ENCODE data around the gene FAAP20.

- no peak for TF ChIP-seq SMAD3 (CRISPR knock-in tag; IDR thresholded peaks at IDR 0.05; ENCODE audit: borderline replicate concordance)
- no peak for TF ChIP-seq NFYB (CRISPR knock-in tag; conservative IDR thresholded peaks at IDR 0.05; ENCODE audit: low read depth)
- TF ChIP-seq CTCF (IDR thresholded peaks at IDR 0.05): no peak
- TF ChIP-seq PREB (CRISPR knock-in tag; IDR thresholded peaks at IDR 0.05; ENCODE audit: borderline replicate concordance): no peak
- no peak for TF ChIP-seq SP1 (CRISPR knock-in tag; conservative IDR thresholded peaks at IDR 0.05)
- TF ChIP-seq ESRRA (CRISPR knock-in tag; IDR thresholded peaks at IDR 0.05; ENCODE audit: borderline replicate concordance): no peak
- no peak for TF ChIP-seq ATF3 (CRISPR knock-in tag; conservative IDR thresholded peaks at IDR 0.05)
- no peak for TF ChIP-seq USF2 (CRISPR knock-in tag; IDR thresholded peaks at IDR 0.05)
- no peak for TF ChIP-seq ZMAT4 (CRISPR knock-in tag; IDR thresholded peaks at IDR 0.05)
- TF ChIP-seq USF1 (CRISPR knock-in tag; IDR thresholded peaks at IDR 0.05): no peak
- TF ChIP-seq ZBTB21 (CRISPR knock-in tag; IDR thresholded peaks at IDR 0.05; ENCODE audit: borderline replicate concordance): no peak
- no peak for TF ChIP-seq E2F5 (CRISPR knock-in tag; IDR thresholded peaks at IDR 0.05)
- no peak for TF ChIP-seq ZNF138 (CRISPR knock-in tag; conservative IDR thresholded peaks at IDR 0.05)
- TF ChIP-seq ZNF532 (CRISPR knock-in tag; IDR thresholded peaks at IDR 0.05; ENCODE audit: borderline replicate concordance): no peak
These were observed 29.6 kb upstream of the FAAP20 start for GRCh38 chr1:2224170-2224584.

Data from WTC11 (cell line).